DMS79 (cell line): ENCODE results near the gene NNT.
"Not testable (repeated sequence)": the region's sequence is repeated elsewhere in the genome, so short reads cannot be mapped to it uniquely, and the experiment has no call there.

Experiments used
- DNase-seq: peaks from one replicate; lab custom pipeline; 2025; lab: John Stamatoyannopoulos, UW

NNT gene

DNA sequence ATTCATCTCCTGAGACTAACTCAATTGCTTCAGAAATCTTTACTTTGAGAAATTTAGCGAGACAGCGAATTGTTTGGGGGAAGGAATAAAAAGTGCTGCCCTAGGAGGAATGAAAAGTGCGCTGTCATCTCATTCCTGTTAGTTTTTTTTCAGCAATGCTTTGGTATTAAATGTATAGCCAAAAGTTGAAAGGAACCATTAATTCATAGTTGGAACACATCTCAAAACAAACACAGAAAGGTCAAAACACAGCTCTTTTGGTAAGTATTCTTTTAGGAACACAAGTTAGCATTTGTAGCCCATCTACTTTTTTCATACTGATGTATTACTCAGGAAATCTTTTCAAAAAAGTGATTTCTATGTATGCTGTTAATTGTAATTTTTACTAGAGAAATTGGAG lies 109.1 kb downstream of the NNT start:
- DNase-seq, result no peak

DNA sequence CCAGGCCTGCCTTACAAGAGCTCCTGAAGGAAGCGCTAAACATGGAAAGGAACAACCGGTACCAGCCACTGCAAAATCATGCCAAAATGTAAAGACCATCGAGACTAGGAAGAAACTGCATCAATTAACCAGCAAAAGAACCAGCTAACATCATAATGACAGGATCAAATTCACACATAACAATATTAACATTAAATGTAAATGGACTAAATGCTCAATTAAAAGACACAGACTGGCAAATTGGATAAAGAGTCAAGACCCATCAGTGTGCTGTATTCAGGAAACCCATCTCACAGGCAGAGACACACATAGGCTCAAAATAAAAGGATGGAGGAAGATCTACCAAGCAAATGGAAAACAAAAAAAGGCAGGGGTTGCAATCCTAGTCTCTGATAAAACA lies 116.8 kb downstream of the NNT start:
- not testable (repeated sequence) for DNase-seq

DNA sequence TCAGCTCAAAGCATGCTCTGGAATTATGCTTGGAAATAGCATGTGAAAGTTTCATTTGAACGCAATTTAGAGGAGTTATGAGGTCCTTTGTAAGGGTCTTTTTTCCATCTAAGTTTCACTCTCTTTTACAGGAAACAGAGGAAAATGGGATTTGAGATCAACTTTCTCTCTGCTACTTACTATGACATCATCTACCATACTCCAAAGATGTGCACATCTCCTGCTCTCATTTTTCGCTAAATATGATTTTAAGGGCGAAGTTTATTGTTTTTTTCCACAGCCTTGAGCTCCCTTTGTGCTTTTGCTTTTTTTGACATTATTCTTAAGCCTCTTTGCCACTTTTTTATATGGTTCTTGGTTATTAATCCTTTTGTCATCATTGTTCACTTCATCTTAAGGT lies 125.6 kb downstream of the NNT start:
- DNase-seq, result no peak

DNA sequence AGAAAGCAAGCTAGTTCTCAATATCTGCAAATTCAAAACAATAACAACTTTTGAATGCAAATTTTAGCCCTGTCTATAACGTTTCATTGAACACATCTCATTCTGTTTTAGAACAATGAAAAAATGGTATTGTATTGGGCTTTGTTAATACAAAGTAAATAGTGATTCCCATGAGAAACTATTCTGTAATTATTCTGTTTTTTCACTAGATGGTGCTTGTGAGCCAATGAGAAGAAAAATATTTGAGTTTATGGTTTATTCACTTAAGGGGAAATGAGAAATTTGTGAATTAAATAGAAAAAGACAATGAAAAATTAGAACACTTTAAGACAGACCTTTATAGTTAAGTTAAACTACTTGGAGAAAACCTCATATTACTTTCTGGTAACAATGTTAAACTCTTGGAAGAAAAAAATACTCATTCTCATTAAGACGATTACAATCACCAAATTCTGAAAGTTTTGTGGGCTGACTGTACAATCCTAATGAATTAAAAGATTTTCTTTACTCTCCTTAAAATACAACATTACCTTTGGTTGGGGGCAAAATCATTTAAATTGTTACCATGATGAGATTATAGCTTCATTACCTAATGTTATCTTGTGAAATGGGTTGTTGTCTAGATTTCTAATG lies 127.0 kb downstream of the NNT start:
- DNase-seq, result peak; percentile 3

DNA sequence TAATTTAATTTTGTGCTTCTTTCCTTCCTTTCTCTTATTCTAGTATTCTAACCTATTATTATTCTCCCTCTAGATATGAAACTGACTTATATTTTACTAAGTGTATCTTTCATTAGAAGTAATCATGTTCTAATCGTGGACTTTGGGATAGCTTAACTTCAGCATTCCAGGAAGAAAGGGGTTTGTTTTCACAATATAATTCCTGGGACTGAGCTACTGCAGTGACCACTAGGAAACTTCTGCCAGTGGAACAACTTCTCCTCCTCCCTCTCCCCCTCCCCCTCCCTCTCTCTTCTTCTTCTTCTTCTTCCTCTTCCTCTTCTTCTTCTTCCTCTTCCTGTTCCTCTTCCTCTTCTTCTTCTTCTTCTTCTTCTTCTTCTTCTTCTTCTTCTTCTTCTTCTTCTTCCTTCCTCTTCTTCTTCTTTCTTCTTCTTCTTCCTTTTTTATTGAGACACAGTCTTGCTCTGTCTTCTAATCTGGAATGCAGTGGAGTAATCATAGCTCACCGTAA lies 127.9 kb downstream of the NNT start:
- DNase-seq, result no peak

DNA sequence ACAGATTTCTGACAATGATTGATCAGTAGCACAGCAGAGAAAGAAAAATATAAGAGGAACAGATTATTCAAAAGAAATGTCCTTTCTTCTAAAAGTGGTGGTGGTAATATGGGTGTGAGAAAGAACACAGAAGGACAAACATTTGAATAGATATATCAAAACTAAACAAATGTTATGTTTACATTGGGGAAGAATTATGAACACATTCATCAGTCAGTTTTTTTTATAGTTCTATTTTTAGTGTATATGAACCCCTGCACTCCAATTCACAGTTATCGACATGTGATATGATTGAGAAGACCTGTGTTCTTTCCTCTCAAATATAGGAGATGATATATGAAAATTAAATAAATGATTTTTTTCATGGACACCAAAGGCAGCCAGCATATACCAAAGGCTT lies 128.6 kb downstream of the NNT start:
- DNase-seq, result no peak

DNA sequence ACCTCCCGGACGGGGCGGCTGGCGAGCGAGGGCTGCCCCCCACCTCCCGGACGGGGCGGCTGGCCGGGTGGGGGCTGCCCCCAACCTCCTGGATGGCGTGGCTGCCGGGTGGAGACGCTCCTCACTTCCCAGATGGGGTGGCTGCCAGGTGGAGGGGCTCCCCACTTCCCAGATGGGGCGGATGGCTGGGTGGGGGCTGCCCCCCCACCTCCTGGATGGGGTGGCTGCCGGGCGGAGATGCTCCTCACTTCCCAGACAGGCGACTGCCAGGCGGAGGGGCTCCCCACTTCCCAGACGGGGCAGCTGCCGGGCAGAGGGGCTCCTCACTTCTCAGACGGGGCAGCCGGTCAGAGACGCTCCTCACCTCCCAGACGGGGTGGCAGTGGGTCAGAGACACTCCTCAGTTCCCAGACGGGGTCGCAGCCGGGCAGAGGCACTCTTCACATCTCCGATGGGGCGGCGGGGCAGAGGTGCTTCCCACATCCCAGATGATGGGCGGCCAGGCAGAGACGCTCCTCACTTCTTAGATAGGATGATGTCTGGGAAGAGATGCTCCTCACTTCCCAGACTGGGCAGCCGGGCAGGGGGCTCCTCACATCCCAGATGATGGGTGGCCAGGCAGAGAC lies 143.1 kb downstream of the NNT start:
- not testable (repeated sequence) for DNase-seq

DNA sequence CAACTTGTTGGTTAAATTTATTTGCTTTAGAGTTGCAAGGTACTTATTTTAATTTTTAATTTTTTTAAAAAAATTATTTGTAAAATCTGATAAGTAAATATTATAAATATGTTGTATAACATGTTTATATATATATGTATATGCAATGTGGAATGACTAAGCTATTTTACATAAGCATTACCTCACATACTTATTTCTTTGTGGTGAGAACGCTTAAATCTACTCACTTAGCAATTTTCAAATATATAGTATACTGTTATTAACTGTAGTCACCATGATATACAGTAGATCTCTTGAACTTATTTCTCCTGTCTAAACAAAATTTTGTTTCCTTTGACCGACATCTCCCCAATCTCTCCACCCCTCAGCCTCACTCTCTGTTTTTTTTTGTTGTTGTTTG lies 147.8 kb downstream of the NNT start:
- no peak for DNase-seq

DNA sequence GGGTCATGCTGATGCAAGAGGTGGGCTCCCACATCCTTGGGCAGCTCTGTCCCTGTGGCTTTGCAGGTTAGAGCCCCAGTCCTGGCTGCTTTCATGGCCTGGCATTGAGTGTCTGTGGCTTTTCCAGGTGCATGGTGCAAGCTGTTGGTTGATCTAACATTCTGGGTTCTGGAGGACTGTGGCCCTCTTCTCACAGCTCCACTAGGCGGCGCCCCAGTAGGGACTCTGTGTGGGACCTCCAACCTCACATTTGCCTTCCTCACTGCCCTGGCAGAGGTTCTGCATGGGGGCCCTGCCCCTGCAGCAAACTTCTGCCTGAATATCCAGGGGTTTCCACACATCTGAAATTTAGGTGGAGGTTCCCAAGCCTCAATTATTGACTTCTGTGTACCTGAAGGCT lies 150.1 kb downstream of the NNT start:
- no peak for DNase-seq
